MV-4-11 (cell line): ENCODE data around the gene ZSWIM1.
"Not testable (repeated sequence)": the region's sequence is repeated elsewhere in the genome, so short reads cannot be mapped to it uniquely, and the experiment has no call there.

Source experiments
- DNase-seq: peaks from one replicate; lab custom pipeline; 2025; lab: John Stamatoyannopoulos, UW

ZSWIM1 gene

DNA sequence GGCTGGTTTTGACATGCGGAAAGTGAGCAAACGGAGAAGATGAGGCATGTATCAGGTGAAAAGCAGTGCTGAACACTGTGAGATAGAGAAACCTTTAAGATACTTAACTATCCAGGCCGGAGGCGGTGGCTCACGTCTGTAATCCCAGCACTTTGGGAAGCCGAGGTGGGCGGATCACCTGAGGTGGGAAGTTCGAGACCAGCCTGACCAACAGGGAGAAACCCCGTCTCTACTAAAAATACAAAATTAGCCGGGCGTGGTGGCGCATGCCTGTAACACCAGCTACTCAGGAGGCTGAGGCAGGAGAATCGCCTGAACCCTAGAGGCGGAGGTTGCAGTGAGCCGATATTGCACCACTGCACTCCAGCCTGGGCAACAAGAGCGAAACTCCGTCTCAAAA, 50.7 kb downstream of the ZSWIM1 start:
- not testable (repeated sequence) for DNase-seq

DNA sequence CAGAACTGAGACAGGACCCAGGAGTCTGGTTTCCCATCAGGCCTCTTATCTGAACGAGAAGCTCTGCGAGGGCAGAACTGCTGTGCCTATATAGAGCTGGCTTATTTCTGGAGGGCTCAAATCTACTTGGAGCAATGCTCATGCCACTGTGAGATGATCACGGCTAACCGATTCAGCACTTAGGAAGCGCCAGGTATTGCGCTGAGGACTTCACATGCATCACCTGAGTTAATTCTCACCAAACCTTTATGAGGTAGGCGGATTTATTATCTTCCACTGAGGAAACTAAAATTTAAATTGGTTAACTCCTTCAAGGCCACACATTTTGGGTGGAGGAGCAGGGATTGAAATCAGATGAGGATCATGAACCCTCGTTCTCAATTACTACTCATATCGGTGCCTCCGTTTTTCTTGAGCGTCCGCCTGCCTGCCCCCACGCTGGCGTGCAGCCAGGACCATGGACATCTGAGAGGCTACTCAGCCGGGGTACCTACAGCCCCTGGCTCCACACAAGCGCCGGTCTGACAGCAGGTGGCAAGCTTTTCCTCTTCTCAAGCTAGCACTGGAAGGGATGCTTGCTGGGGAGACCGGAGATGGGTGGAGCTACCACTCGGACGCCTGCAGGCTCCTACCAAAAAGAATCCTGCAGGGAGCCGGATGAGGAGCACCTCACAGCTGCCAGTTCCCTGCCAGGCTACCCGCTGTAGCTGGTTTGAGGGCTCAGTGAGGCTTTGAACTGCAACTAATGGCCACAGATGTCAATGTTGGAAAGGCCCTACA, 52.4 kb downstream of the ZSWIM1 start:
- peak; percentile 60 for DNase-seq

DNA sequence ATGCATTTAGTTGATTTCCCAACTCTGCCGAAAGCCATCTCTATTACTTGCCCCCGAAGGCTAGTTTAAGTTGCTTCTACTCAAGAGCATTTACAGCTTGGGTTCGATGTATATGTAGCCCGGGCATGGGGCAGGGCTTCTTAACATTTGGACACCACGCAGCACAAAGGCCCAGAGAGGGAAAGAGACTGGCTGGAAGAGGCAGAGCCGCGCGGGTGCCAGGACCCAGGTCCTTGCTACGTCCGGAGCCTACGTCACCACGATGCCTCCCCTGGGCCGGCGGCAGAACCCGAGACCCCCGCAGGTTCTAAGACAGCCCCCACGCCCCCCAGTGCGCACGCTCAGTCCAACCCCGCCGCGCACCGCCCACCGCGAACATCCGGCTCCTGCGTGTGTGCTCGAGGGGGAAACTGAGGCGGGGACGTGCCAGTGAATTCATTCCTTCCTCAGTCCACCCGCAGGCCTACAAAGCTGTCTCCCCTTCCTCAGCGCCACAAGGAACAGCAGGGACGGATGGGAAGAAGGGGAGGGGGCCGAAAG, 53.1 kb downstream of the ZSWIM1 start:
- peak; percentile 45 for DNase-seq
